Stimulated activated CD8-positive, alpha-beta memory T cell treated with anti-CD3 and anti-CD28 coated beads, Interleukin-15, amount 100 ng/mL, for 48 hours (primary cell): ENCODE results near the gene ATP1B3.
"Not testable (repeated sequence)": the region's sequence is repeated elsewhere in the genome, so short reads cannot be mapped to it uniquely, and the experiment has no call there.

Experiments
- DNase-seq, 2 donors: peaks; one replicate each; pipeline ENCODE4 v3.0.0-alpha.2; 2020; ENCODE audit warnings: low read depth in 2 of 2

Gene ATP1B3

GRCh38 chr3:141945726-141946485, 69.5 kb downstream of the ATP1B3 start:
- no peak for DNase-seq

GRCh38 chr3:141949399-141949798, 73.0 kb downstream of the ATP1B3 start:
- DNase-seq, result no peak

- DNase-seq, result no peak
Measured at GRCh38 chr3:141949972-141950371, 73.5 kb downstream of the ATP1B3 start.

GRCh38 chr3:141950572-141951493, 74.4 kb downstream of the ATP1B3 start:
- DNase-seq, result no peak

- no peak for DNase-seq
Measured at GRCh38 chr3:141952611-141953010, 76.2 kb downstream of the ATP1B3 start.

- DNase-seq, result no peak
Measured at GRCh38 chr3:141955175-141955574, 78.7 kb downstream of the ATP1B3 start.

GRCh38 chr3:141959589-141960554, 83.4 kb downstream of the ATP1B3 start:
- DNase-seq, result no peak

- DNase-seq, result no peak
Measured at GRCh38 chr3:141960731-141961130, 84.3 kb downstream of the ATP1B3 start.

GRCh38 chr3:141963301-141963700, 86.9 kb downstream of the ATP1B3 start:
- no peak for DNase-seq

- DNase-seq, result no peak
Measured at GRCh38 chr3:141965471-141965870, 89.0 kb downstream of the ATP1B3 start.

- DNase-seq, result no peak
Measured at GRCh38 chr3:141969711-141970110, 93.3 kb downstream of the ATP1B3 start.

- no peak for DNase-seq
Measured at GRCh38 chr3:141971571-141971970, 95.1 kb downstream of the ATP1B3 start.

- no peak for DNase-seq
Measured at GRCh38 chr3:141972399-141972798, 96.0 kb downstream of the ATP1B3 start.

GRCh38 chr3:141974777-141975176, 98.3 kb downstream of the ATP1B3 start:
- not testable (repeated sequence) for DNase-seq
